Middle frontal gyrus (tissue), 1 donor: Measurements from ENCODE around the gene FAM107B.

Experiments
- DNase-seq: peaks from one replicate; pipeline ENCODE4 v3.0.0-alpha.2; 2015; ENCODE audit warnings: low spot score; ENCODE audit errors: extremely low spot score

The FAM107B gene

DNA sequence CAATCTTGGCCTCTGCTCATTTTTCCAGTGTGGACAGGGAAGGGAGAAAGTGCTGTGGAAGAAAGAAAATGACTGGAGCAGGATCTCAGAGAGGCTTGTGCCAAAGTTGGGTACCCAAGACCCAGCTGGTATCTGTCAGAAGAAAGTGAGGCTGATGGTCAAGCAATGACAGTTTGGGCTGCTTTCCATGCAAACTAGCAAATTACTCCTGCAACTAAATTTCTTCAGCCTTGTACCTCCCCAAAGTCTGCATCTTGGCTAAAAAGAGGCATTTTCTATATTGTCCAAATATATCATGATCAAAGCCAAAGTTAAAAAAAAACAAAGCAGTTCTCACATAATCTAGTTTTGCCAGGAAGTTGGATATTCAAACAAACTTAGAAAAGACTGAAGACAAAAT is 235.5 kb downstream of the FAM107B start:
- DNase-seq: no peak

DNA sequence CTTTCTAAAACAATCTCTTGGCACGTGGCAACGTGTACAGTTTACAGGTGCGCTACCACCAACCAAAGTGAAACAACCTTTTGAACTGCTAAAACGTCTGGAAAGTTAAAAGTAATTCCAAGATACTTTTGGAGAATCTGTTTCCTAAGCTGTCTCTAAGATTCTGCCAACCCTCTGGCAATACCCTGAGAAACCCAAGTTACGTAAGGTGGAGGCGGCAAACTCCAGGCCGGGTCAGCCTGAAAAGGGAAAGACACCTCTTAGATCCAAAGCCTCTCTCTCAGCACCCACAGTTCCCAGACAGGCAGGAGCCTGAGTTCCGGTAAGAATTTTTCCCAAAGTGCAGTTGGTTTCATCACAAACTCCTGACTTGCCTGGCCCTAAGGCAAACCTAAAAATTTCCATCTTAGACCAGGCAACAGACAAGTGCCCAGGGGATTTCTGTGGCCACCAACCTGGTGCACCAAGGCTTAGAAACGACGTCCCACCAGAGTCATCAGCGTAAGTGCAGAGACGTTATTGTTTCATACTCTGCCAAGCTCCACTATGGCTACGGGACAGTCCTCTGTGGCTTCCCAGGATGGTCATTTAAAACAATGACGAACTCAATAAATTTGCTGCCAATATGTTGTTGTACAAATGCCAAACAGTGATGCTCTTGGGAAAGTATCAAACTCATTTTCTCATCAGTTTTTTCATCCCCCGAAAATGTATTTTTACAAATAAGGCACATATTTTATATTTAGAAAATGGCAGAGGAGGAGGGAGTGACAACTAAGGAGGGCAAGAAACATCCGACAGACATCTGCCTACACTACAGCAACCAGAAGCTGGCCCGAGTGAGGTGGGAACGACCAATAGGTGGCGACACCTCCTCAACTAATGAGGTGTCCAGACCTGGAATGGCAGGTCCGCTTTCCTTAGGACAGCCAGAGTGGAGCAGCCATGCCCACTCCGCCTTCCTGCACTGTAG is 238.2 kb downstream of the FAM107B start:
- DNase-seq: no peak

DNA sequence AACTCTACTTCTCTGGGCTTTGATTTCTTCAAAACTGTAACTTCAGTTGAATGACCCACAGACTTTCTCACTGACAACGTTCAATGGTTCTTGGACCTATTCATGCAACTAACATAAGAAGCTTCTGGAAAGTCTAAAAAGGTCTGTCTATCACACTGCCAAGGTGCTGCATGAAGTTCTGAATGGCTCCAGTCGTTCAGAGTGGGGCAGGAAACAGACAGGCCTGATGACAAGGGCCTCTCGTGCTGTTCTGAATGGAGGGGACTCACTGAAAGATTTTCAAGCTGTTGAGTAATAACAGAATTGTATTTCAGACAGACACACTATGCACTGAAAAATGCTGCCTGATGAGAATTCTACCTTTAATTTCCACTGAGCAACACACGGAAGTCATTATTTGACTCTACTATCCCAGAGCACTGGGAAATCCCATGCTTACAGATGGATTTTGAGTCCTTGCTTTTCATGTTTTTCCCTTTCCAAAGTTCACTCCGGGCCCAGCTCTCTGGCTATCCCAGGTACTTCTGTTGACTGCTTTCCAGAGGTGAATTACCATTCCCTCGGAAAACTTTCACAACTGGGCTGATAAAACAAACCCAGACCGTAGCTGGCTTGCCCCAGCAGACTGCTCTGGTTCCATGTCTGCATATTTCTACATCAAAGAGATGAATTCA is 239.1 kb downstream of the FAM107B start:
- DNase-seq: no peak

DNA sequence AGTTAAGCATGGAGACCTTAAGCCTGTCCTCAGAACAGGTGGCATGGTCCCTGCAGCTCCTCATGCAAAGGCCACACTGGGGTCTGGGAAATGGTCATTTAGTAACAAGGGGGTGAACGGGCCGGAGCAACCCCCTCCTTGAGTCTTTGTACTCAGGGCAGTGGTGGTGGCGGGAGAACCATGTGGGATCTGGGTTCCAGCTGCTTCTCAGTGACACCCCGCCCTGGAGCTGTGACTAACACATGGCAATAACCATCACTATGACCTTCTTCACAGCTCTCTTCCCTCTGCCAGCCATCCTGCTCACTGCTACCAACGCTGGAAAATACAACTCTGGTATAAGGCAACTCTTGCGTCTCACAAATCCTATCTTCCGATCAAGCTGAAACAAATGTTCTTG is 240.5 kb downstream of the FAM107B start:
- no peak for DNase-seq

DNA sequence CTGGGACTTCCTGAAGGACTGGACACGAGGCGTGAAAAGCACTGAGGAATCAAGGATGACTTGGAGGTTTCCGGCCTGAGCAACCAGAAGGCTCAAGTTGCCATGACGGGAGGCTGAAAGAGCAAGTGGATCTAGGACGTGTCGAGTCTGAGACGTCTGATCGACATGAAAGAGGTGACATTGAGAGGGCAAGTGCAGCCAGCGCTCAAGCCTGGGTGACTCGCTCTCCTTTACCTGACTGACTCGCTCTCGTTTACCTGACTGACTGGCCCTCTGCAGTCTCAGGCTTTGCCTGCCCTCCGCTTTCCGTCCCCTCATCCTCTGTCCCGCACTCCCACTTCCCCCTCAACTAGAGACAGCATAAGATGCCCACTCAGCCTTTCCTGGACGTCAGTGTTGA is 241.4 kb downstream of the FAM107B start:
- DNase-seq: no peak

DNA sequence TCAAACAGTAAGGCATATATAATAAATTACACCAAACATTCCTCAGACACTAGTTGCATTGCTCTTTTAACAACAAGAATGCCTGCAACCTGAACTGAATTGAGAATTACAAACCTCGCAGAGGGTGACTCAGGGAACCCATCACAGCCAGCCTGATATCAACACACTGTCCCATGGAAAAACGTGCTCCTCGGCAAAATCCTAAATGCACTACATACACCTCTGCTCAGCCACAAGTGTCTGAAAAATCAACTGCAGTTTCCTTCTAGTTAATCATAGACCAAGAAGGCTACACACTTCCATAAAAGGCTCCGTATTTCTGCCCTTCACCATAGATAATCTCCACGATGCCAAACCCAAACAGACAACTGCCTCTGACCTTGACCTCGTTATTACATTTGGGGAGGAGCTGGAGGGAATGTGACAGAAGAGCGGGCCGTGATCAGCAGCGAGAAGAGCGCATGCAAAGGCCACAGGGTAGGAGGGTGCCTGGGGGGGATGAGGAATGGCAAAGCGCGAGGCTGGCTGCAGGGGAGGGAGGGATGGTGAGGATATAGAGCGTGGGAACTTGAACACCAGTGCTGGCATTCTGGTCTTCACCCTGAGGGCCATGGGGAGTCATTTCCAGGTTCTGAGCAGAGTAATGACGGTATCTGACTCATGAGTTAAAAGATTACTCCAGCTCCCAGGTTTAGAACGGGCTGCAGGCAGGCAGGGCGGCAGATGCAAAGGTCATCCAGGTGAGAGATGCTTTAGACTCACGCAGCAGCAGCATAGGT is 242.0 kb downstream of the FAM107B start:
- no peak for DNase-seq

DNA sequence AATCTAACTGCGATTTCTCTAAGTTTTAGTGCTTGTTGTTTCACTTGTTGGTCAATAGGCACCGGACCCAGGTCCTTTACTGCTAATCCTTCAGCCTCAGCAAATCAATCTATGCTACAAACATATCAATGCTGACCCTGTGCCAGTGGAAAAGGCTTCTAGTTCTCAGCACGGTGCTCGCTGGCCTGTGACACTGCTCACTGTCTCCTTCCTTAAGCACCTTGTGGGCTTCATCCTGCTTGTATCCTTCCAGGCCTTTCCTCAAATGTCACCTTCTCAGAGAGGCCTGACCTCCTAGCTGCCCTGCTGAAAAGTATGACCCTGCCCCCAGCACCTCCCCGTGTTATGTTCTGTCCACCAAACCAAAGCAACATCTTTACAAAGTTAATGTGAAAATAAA is 242.7 kb downstream of the FAM107B start:
- DNase-seq: no peak

DNA sequence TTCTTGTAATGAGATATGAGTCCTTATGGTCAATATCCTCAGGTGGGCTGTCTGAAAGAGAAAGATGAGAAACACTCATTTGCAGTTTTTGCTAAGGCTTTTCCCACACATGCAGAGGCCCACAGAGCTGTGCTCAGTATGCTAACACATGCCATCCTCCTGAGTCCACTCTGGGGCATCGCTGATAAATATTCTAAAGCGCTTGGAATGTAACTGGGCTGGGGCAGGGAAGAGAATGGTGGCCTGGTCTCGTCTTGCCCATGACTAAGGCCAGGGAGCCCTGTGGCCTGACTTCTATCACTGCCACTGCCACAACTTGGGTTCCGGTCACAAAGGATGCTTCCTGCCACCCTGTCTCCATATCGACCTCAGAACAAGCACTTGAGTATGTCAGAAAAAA is 244.2 kb downstream of the FAM107B start:
- no peak for DNase-seq

DNA sequence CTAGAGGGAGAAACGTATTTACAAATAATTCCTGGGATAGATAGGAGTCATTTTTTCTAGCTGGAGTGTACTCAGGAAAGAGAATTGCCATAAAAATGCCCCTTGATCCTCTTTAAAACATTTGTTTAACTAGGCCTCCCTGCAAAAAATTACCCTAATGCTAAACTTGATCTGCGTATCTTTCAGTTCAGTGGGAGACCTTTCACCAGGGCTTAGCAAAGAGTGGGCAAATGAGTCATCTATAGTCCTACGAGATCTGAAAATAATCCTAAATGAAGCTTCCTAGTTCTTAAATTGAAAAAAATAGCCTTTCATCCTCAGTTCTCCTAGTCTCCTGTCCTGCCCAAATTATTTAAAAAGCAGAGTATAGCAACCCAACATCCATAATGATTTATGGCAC is 245.3 kb downstream of the FAM107B start:
- no peak for DNase-seq

DNA sequence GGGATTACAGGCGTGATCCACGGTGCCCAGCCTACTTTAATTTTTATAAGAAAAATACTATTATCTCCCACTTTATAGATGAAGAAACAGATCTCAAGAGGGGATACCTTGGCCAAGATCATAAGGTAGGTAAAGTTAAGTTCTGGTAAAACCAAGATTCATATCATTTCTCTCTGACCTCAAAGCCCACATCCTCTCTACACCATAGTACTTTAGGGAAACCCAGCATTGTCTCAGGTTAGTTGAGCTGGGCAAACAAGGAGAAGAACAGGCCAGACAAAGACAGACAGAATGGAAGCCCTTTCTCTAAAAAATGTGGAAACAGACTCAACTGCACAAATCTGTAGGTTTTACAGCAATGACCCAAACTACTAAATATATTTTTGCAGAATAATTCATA is 246.2 kb downstream of the FAM107B start:
- DNase-seq: no peak

DNA sequence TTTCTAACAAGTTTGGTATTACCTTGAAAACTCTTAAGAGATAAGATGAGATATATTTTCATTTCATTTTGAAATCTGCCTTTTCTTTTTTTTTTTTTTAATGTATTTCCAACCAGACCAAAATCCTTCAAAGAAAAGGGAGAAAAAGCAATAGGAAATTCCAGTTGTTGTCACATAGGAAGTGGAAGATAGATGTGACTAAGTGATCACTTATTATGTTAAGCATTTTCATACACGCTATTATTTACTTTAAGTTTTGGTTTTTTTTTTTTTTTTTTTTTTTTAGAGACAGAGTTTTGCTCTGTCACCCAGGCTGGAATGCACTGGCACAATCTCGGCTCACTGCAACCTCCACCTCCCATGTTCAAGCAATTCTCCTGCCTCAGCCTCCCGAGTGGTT is 246.8 kb downstream of the FAM107B start:
- no peak for DNase-seq

DNA sequence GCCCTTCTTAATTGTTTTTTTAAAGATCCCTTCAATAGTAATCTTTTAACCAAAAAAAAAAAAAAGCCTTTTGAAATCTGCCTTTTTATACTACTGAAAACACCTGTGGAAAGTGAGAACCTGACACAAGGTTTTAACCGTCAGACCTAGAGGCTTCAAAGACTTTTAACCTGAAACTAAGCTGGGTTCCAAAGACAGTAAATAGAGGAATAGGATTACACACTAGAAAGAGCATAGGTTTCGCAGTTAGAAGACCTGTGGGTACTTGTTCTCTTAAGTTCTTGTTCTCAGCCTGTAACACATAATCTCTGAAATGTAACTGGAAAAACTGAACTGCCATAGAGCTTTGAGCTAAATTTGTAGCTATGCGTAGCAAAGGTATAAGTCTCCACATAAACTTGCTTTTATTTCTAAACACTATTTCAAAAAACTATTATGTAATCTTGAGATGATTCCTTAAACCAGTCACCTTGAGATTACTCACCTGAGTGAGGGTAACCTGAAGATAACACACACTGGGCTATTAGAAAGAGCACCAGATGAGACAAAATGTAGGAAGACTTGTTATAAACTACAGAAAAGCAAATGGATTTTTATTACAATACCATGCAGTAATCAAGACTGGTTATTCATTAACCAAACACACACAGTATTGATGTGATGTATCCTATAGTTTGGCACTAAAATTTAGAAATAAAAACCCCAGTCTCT is 247.4 kb downstream of the FAM107B start:
- no peak for DNase-seq

DNA sequence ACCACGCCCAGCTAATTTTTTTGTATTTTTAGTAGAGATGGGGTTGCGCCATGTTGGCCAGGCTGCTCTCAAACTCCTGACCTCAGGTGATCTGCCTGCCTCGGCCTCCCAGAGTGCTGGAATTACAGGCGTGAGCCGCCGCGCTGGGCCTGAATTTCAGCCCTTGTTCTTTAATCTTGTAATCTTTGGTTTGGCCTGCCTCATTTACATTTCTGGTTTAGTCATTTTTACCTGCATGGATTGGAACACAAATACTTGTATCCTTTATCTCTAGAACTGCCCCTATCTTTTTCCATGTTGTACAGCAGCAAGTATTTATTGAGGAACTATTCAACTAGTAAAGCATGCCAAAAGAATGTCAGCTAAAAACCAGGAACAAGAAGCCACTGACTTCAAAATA is 248.4 kb downstream of the FAM107B start:
- no peak for DNase-seq

DNA sequence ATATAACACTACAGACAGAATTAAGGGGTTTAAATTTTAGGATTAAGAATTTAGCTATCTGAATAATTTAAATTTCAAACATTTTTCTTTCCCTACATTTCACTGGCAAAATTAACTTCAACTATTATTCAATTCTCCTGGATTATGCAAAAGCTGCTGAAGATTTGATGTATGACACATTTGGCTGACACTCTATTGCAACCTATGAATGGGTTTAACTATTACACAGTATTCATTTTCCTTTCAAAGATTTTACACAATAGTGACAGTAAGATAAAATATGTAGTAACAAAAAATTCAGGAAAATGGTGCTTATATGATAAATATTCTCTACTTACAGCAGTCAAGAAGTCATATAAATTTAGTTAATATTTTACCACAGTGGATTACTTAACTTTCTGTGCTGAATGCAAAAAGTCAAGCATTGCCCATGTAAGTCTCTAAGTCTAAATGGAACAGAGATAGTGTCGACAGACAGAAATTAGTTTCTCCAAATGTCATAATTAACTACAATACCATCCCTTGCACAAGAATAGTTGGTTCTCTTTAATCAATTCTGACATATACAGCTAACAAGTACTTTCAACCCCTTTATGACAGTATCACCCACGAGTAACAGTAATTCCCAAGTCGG is 249.9 kb downstream of the FAM107B start:
- no peak for DNase-seq

DNA sequence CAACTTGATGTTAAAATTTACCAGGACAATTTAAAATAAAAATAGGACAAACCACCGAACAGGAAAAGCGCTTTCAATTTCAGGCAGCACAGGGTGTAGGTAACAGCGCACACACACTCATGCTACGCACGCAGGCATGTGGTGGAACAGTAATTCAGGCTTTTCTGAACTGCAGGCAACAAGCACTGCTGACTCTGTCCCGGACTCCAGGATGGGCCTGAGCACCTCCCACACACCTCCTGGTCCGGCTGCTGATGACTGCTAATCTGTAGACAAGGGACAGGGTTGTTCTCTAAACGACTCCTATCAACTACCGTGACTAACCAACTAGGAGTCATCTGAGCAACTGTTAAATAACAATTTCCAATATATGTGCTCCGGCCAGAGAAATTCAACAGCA is 251.4 kb downstream of the FAM107B start:
- no peak for DNase-seq

DNA sequence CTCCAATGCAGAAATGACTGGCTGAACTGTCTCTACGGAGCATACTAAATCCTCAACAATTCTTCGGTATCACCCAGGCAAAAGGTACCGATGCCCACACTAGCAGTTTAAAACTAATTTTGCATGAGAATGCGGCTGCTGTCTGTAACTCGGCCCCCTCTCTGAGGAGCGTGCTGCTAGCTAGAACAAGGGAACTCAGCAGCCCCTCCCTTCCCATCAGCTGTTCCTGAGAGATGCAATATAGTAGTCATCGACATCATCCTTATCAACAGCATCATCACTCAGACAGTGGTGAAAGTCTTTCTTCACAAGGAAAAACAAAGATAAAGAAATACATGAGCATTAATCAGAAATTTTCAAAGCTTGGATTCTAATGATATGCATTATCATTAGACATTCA is 254.9 kb downstream of the FAM107B start:
- DNase-seq: no peak

DNA sequence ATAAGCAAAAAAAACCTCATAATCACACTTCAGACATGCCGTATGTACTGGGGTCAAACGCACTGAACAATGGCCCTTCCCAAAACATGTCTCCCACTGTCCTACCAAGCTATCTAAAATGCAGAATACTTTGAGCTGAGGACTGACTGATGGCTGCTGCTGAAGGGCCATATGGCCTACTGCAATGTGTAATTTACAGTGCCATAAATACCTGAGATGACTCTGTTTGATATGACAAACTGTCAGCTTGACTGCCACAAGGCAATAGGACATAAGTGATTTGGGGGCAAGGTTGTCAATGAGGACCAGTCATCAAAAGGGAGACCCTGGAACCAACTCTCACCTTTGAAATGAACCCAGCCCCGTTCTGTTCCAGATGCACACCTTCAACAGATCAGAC is 256.5 kb downstream of the FAM107B start:
- no peak for DNase-seq

DNA sequence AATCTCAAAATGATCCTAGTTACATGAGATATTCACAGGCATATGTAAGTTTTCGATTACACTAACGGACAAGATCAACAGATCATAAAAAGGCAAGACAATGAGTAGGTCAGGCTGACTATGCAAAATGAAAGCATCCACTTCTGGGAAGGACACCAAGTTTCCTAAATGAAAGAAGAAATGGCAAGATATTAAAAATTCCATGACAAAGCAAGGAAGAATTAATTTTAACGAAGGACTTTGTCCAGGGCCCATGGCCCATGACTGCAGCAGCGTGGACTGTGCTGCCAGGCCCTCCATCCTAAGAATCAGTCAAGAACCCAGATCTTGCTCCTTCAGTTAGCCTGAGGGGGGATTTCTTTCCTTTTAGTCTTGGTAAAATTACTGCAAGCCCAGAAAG is 261.6 kb downstream of the FAM107B start:
- DNase-seq: no peak

DNA sequence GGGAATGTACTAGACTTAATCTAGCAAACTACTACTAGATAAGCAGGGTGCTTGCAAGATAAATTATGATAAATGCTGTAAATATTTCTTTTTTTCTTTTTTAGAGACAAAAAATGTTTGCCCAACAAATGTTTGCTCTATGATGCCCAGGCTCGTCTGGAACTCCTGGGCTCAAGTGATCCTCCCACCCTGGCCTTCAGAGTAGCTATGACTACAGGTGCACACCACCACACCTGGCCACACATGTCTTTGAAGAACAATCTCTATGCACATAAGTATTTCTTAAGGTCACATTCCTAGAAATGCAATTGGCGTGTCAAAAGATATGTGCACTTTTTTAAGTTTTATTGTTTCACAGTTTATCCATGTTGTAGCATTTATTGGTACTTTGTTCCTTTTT is 264.4 kb downstream of the FAM107B start:
- no peak for DNase-seq

DNA sequence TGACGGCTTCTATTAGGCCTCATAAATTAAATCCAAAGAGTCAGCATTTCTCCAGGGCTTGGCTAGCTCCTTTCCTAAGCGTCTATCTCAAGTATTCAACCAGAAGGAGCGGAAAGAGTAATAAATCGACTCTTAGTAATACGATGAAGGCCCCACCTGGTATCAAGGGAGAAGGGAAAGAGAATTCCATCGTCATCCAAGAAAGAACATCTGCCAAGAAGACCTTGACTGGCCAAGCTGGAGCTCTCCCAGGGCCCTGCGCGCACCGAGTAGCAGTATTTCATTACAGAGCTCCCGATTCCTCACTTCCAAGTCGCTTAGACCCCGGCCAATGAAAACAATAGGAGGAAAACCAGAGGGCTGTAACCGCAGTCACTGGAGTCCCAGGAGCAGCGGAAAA is 266.0 kb downstream of the FAM107B start:
- DNase-seq: no peak

DNA sequence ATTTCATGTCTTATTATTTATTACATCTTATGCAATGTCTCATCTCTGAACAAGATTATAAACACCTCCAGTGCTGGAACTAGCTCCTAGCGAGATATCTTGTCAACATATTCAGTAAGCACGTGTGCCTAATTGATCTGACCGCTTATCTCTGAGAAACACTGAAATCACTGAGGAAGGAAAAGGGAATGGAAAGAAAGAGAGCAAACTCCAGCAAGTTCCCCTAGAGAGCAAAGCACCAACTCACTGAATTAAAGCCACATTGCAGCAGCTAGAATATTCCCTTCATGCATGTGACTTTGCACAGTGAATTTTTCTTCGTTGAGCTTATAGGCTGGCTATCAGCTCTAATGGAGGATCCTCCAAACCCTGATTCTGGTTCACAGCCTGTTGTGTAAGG is 266.9 kb downstream of the FAM107B start:
- no peak for DNase-seq
